T1000 (cell line): ENCODE measurements around the gene KIF16B.
"Not testable (repeated sequence)": the region's sequence is repeated elsewhere in the genome, so short reads cannot be mapped to it uniquely, and the experiment has no call there.

ENCODE experiments used
- DNase-seq: peaks from one replicate; lab custom pipeline; 2025; ENCODE audit warnings: mixed read lengths; lab: John Stamatoyannopoulos, UW

The KIF16B gene

DNA sequence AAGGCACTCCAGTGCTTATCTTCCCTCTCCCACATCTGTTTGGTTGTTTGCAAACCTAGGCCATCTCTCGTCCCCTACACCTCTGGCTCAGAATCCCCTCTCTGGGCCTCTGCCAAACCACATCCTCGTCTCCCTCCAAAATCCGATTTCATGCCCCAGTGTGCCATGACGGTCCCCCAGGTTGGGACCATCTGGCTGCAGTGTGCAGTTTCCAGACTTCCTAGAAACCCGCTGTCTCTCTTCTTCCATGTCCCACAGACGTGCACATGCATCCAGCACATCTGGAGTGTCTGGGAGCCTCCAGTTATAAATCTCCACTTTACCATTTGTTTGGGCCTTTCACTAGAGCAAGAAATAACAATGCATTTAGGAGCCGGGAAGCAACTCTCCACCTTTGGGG lies 316.2 kb downstream of the KIF16B start:
- DNase-seq = no peak

DNA sequence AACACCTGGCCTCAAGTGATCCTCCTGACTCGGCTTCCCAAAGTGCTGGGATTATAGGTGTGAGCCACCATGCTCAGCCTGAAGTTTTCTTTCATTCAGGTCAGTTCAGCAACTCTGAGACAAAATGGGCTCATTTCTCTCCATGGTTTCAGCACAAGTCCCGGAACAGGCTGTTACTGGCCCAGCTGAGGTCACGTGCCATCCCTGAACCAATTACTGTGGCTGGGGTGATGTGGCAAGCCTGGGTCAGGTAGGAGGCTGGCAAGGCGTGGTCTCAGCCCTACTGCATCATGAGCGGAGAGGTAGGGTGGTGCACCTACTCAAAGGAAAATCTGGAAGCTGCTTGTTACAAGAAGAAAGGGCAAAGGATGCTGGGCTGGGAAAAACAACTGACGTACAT lies 326.4 kb downstream of the KIF16B start:
- no peak for DNase-seq

DNA sequence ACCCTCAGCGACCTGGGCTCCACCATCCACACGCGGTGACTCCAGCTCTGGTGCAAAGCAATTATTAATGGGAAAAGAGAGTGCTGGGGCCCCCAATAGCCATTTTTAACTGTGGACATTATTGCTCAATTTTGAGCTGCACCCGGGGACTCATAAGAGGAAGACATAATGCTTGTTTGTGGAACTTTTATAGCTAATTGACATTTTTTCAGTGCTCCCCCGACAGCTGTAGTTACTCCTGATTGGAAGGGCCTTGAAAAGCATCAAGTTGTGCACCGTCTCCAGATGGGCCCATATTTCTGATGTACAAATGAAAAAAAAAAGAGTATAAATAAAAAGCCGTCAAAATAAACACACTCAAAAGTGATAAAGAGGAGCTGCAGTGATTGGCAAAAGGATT lies 327.0 kb downstream of the KIF16B start:
- no peak for DNase-seq

DNA sequence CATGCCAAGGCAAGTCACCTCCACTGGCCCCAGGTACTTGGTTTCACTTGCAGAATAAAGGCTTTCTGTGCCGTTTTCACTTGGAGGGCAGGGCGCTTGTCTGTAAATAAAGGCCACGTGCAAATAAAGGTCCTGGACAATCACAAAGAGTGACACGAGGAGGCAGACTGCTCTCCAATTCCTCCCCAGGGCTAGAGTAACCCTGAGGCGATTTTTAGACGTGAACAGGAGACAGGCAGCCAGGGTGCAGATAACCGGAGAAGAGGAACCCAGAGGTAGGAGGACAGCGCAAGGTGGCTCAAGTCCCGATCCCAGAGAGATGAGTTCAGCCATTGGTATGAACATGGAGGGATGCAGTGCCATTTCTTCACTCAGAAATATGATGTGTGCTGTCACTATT lies 327.4 kb downstream of the KIF16B start:
- no peak for DNase-seq

DNA sequence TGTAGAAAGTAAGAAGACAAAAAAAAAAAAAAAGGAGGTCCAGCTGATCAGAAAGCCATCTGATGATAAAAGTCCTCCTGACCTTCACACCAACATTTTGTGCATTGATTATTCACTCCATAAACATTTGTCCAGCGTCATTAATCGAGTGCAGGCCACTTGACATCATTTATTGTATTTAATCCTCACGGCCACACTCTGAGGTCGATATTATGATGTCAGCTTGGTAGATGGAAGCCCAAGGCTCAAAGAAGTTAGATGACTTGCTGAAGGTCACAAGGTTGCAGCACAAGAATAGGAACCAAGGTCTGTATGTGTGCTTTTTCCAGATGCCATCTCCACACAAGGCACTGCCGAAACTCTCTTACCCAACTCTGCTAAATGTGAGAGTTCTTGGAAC lies 328.4 kb downstream of the KIF16B start:
- no peak for DNase-seq

DNA sequence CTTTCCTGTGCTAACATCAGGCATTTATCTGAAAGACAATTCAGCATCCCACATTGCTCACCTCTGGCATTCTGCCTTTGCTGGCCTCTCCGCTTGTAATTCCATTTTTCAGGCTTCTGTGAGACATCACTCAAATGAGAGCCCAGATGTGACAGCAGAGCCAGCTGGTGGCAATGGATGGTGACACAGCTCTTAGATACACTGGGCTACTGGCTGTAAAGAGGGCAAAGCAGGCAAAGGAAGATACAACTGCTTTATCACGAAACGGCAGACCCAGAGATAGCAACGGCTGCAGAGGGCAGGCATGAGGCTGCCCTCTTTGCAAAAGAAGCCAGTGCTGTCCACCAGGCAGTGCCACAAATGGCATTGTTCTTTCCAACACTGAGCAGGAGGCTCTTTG lies 329.8 kb downstream of the KIF16B start:
- no peak for DNase-seq

DNA sequence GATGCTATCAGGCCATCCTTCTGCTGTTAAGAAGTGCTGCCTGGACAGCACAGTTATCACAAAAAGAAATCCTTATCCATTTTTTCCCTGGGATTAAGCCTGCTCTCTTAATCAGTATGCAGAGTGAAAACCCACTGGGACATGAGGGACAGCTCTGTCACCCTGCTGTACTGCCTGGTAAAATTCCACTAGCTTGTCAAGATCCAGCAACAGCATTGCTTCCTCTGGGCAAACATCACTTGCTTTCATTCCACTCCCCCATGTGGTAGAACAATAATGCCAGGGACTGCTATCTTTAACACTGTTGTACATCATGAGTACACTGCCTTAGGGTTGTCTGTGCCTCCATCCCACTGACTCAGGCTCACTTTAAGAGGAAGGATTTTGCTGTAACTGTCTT lies 331.3 kb downstream of the KIF16B start:
- DNase-seq = no peak

DNA sequence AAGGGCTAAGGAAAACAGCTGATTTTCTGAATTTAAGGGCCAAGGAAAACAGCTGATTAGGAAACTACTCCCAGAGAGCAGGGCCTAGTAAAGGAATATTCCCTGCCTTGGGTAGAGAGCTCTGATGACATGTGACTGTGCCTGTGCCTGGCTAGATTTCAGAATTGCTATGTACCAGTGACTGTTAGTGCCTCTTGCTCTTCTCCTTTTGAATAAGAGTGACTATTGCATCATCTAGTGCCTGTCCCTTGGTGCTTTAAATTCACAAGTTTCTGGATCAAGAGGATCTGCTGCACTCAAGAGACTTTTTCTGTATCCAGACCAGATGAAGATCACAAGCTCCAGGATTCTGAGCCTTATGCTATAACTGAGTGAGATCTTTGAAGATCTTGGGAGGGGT lies 332.9 kb downstream of the KIF16B start:
- no peak for DNase-seq

DNA sequence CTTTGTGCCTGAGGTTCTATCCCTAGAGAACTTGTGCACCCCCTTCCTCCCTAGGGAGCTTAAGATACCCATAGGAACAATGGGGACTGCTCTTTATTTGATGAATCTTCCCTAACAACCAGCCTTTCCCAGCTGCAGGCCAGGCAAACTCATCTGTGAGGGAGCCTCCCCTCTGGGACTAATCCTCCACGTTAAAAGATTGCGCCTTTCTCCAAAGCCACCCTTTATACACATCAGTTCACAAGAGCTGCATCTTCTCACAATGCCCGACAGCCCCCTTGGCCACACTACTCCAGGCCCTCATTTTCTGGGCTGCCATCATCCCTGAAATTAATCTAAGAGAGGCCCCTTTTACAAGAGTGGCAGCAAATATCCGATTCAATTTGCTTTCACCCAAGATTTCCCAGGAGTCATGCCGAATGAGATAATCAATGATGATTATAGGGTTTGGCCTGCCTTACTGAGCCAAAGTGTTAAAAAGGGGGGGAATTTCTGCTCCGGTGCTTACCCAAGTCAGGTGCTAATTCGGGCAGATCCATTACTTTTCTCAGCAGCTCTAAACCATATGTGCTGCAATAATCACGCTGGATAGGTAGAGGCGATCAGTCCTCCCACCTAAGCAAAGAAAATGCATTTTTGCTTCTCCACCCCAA lies 336.5 kb downstream of the KIF16B start:
- DNase-seq = no peak

DNA sequence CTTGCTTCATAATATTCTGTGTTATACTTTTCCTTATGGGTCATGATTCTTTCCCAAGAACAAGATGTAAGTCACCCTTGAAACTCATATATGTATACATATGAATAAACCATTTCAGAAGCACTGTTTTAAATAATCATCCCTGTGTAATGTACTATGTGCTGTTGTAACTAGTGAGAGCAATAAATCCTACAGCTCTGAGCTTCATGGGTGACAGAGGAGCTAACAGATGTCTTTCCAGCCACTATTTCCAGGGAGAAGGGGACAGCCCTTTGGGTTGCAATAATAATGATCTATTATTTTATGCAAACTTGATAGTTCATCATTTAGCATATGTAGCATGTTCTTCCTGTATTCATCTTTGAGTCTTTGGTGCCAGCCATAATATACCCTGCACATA lies 342.8 kb downstream of the KIF16B start:
- DNase-seq = no peak

DNA sequence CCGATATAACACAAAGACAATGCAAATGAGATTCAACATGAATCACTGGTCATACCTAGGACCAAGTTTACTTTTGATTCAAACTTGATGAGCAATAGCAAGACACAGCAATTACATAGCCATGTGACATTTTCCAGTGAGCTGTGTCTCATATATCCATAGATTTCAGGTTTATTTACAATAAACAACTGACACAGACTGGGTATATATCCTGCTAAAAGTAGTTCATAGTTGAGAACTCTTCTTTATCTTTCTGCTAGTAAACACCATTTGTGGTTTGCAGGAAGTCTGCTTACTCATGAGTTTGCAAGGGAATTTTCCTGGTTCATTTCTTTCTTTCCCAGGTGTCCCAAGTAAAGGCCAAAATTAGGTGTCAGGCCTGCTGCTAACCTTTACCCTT lies 343.4 kb downstream of the KIF16B start:
- DNase-seq = no peak

DNA sequence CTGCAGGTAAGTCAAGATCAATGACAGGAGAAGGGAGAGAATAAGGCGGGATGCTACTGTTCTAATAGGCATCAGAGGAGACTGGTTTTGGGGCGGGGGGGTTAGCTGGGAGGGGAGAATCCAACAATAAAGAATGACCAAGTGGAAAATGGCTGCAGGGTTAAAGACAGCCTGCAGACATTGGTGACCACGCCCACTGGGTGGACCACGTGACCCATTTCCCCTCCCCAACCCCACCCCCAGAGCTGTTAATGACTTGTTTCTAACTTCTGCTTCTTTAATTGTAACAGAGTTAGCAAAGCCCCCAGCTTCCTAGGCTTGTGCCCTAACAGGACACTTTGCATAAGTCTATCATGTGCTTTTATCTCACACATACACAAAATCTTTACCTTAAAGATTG lies 344.5 kb downstream of the KIF16B start:
- DNase-seq = no peak

DNA sequence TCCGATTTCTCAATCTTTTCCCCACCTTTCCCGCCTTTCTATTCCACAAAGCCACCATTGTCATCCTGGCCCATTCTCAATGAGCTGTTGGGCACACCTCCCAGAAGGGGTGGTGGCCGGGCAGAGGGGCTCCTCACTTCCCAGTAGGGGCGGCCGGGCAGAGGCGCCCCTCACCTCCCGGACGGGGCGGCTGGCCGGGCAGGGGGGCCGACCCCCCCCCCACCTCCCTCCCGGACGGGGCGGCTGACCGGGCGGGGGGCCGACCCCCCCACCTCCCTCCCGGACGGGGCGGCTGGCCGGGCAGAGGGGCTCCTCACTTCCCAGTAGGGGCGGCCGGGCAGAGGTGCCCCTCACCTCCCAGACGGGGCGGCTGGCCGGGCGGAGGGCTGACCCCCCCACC lies 346.3 kb downstream of the KIF16B start:
- DNase-seq = not testable (repeated sequence)

DNA sequence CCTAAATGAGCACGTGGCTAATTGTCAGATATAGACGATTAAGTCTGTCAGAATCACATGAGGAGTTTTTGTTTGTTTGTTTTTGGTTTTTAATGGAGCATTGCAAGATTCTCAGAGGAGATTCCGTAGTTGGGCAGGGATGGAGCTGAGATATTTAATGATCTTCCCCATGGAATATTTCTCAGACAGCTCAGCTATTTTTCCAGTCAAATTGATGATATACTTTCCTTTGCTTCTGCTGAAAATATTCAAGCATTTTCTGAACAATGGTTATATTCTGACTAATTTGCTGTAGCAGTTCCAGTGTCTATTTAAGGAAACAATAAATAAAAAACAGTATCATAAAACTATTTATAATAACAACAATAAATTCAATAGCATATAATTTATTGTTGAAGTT lies 348.4 kb downstream of the KIF16B start:
- no peak for DNase-seq

DNA sequence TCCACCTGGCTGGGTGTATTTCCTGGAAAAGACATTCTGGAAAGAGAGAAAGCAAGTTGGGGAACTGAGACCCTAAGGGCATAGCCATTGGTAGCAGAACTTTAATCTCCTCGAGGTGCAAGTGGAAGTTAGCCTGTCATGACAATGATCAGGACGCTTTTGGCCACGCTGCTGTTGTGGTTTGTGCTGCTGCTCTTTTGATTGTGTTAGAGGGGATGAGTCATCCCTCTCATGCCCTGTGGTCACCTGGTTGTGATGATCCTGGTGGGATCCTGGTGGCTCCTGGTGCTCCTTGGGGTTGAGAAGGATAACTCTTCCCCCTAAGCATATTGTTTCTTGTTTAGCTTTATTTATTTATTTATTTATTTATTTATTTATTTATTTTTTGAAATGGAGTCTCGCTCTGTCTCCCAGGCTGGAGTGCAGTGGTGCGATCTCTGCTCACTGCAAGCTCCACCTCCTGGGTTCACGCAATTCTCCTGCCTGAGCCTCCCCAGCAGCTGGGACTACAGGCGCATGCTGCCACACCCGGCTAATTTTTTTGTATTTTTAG lies 350.3 kb downstream of the KIF16B start:
- DNase-seq = no peak
